ENCODE data around the gene ILF2. TPM values are rescaled to one million over a fixed set of nuclear protein-coding genes. Genes with fewer than 3 reads are reported as not detected.

ILF2 gene
- total and polyA plus RNA-seq, 2 of the 13 experiments (the other 11 are each of a cell fraction or from before 2014, with no cell fraction given), result 292 to 366 TPM

- peak; percentile 93 for TF ChIP-seq ZFP91 (CRISPR knock-in tag; IDR thresholded peaks at IDR 0.05; ENCODE audit: borderline replicate concordance)
- no peak for TF ChIP-seq HMGA1 (CRISPR knock-in tag; conservative IDR thresholded peaks at IDR 0.05)
- TF ChIP-seq ZNF180 (CRISPR knock-in tag; IDR thresholded peaks at IDR 0.05; ENCODE audit: borderline replicate concordance, low read depth), result no peak
- peak; percentile 32; the same call in 1 of the 2 replicates for TF ChIP-seq HIC2 (CRISPR knock-in tag; IDR thresholded peaks at IDR 0.05; ENCODE audit: low read depth)
- TF ChIP-seq ZNF362 (CRISPR knock-in tag; IDR thresholded peaks at IDR 0.05; ENCODE audit: borderline replicate concordance), result peak; percentile 32; the same call in 1 of the 2 replicates
- peak; percentile 32; the same call in 1 of the 2 replicates for TF ChIP-seq ZBTB34 (CRISPR knock-in tag; IDR thresholded peaks at IDR 0.05)
- 0 out of 2 replicates have a peak, but pooled peaks have one; percentile 30 for TF ChIP-seq ZXDC (CRISPR knock-in tag; IDR thresholded peaks at IDR 0.05)
- TF ChIP-seq ZNF530 (CRISPR knock-in tag; IDR thresholded peaks at IDR 0.05; ENCODE audit: low read depth), result no peak
- no peak for TF ChIP-seq CCAR2 (optimal IDR thresholded peaks at IDR 0.05; ENCODE audit: low read depth, low read length)
- no peak for TF ChIP-seq RAD21 (CRISPR knock-in tag; IDR thresholded peaks at IDR 0.05)
- 0 out of 2 replicates have a peak, but pooled peaks have one; percentile 21 for TF ChIP-seq ZNF468 (CRISPR knock-in tag; IDR thresholded peaks at IDR 0.05)
- TF ChIP-seq STAT6 (CRISPR knock-in tag; IDR thresholded peaks at IDR 0.05; ENCODE audit: borderline replicate concordance), result peak; percentile 30; the same call in 1 of the 2 replicates
- peak; percentile 68; the same call in 1 of the 2 replicates for TF ChIP-seq ZNF543 (CRISPR knock-in tag; IDR thresholded peaks at IDR 0.05)
- TF ChIP-seq ZNF746 (CRISPR knock-in tag; IDR thresholded peaks at IDR 0.05), result peak; percentile 90
These were observed 36.8 kb downstream of the ILF2 start, which contains the start of gene CHTOP (continued) for GRCh38 chr1:153633754-153634665.
